ENCODE results near the gene GJC2.

DNA sequence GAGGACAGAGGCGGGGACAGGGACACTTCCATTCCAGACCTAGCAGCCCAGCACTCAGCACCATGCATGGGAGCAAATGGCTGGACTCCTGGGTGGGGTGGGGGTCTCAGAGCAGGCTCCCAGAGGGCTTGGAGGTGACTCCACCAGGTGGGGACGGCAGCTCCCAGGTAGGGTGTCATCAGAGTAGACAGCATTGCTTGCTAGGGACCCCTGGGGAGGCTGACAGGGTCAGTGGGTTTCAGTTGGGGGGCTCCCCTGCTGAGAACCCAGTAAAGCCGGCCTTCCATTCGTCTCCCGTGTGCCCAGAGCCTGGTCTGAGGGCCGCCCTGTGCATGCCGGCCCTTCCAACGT lies 4.8 kb upstream of the GJC2 start:
- TF ChIP-seq EP300 (IDR thresholded peaks at IDR 0.05) = no peak
- TF ChIP-seq, protein P1, sequence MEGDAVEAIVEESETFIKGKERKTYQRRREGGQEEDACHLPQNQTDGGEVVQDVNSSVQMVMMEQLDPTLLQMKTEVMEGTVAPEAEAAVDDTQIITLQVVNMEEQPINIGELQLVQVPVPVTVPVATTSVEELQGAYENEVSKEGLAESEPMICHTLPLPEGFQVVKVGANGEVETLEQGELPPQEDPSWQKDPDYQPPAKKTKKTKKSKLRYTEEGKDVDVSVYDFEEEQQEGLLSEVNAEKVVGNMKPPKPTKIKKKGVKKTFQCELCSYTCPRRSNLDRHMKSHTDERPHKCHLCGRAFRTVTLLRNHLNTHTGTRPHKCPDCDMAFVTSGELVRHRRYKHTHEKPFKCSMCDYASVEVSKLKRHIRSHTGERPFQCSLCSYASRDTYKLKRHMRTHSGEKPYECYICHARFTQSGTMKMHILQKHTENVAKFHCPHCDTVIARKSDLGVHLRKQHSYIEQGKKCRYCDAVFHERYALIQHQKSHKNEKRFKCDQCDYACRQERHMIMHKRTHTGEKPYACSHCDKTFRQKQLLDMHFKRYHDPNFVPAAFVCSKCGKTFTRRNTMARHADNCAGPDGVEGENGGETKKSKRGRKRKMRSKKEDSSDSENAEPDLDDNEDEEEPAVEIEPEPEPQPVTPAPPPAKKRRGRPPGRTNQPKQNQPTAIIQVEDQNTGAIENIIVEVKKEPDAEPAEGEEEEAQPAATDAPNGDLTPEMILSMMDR (IDR thresholded peaks at IDR 0.05) = no peak
- TF ChIP-seq, protein P2, sequence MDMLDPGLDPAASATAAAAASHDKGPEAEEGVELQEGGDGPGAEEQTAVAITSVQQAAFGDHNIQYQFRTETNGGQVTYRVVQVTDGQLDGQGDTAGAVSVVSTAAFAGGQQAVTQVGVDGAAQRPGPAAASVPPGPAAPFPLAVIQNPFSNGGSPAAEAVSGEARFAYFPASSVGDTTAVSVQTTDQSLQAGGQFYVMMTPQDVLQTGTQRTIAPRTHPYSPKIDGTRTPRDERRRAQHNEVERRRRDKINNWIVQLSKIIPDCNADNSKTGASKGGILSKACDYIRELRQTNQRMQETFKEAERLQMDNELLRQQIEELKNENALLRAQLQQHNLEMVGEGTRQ (IDR thresholded peaks at IDR 0.05) = no peak

Measured in A549 (cell line).